ENCODE results near the gene DHX35. TPM values are rescaled to one million over a fixed set of nuclear protein-coding genes. Genes with fewer than 3 reads are reported as not detected.

Gene DHX35
- polyA plus RNA-seq, 1 donor from 2014 or later, result 21.3 TPM

DNA sequence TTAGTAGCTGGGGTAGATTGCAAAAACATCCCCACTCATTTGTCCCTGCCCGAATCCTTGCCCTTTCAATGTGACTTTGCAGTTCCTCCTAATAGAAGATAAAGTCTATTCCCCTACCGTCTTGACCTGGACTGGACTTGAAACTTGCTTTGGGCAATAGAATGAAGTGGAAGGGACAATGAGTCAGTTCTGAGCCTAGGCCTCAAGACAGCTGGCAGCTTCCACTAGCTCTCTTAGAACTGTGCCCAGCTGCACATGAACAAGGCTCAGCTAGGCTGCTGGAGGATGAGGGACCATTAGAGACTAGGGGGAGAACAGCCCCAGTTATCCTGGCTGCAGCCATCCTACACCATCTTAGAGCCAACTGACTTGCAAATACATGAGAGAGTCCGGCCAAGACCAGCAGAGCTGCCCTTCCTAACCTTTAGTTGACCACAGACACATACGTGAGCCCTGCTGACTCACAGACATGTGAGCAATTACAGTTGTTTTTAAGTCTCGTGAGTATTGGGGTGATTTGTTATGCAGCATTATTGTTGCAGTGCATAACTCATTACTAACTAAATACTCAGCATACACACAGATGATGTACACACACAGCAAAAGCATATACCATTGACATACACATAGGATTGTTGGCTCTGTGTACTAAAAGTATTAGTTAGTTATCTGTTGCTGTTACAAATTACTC, 105.5 kb downstream of the DHX35 start:
- no peaks in the 10 kb centered on the region for H3F3A ChIP-seq (ENCODE audit: insufficient read depth, low read length, poor library complexity, severe bottlenecking)
- no peaks in the 10 kb centered on the region for H3K36me3 ChIP-seq (ENCODE audit: insufficient read depth, low read length)
- H4K20me1 ChIP-seq (ENCODE audit: insufficient read depth), result no peaks in the 10 kb centered on the region
- no peaks in the 10 kb centered on the region for H3K27me3 ChIP-seq (ENCODE audit: insufficient read depth, low read depth, low read length)
- H3K9me2 ChIP-seq (ENCODE audit: insufficient read depth, low read length), result no peaks in the 10 kb centered on the region
- no peak overlapping the region for H2AFZ ChIP-seq (ENCODE audit: low read depth, low read length)
- TF ChIP-seq SMC3 (conservative IDR thresholded peaks at IDR 0.05; ENCODE audit: poor library complexity) (no peak), MXI1 (conservative IDR thresholded peaks at IDR 0.05; ENCODE audit: poor library complexity, severe bottlenecking) (no peak), EZH2 (IDR thresholded peaks at IDR 0.05; ENCODE audit: borderline replicate concordance, insufficient read depth, low read length, poor library complexity, severe bottlenecking) (no peak), EP300 (conservative IDR thresholded peaks at IDR 0.05; ENCODE audit: poor library complexity, severe bottlenecking) (no peak), RAD21 (conservative IDR thresholded peaks at IDR 0.05) (no peak), POLR2AphosphoS5 (IDR thresholded peaks at IDR 0.05) (no peak)
- TF ChIP-seq, protein P1, sequence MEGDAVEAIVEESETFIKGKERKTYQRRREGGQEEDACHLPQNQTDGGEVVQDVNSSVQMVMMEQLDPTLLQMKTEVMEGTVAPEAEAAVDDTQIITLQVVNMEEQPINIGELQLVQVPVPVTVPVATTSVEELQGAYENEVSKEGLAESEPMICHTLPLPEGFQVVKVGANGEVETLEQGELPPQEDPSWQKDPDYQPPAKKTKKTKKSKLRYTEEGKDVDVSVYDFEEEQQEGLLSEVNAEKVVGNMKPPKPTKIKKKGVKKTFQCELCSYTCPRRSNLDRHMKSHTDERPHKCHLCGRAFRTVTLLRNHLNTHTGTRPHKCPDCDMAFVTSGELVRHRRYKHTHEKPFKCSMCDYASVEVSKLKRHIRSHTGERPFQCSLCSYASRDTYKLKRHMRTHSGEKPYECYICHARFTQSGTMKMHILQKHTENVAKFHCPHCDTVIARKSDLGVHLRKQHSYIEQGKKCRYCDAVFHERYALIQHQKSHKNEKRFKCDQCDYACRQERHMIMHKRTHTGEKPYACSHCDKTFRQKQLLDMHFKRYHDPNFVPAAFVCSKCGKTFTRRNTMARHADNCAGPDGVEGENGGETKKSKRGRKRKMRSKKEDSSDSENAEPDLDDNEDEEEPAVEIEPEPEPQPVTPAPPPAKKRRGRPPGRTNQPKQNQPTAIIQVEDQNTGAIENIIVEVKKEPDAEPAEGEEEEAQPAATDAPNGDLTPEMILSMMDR (IDR thresholded peaks at IDR 0.05; ENCODE audit: poor library complexity, severe bottlenecking), result no peak
- TF ChIP-seq, protein P2, sequence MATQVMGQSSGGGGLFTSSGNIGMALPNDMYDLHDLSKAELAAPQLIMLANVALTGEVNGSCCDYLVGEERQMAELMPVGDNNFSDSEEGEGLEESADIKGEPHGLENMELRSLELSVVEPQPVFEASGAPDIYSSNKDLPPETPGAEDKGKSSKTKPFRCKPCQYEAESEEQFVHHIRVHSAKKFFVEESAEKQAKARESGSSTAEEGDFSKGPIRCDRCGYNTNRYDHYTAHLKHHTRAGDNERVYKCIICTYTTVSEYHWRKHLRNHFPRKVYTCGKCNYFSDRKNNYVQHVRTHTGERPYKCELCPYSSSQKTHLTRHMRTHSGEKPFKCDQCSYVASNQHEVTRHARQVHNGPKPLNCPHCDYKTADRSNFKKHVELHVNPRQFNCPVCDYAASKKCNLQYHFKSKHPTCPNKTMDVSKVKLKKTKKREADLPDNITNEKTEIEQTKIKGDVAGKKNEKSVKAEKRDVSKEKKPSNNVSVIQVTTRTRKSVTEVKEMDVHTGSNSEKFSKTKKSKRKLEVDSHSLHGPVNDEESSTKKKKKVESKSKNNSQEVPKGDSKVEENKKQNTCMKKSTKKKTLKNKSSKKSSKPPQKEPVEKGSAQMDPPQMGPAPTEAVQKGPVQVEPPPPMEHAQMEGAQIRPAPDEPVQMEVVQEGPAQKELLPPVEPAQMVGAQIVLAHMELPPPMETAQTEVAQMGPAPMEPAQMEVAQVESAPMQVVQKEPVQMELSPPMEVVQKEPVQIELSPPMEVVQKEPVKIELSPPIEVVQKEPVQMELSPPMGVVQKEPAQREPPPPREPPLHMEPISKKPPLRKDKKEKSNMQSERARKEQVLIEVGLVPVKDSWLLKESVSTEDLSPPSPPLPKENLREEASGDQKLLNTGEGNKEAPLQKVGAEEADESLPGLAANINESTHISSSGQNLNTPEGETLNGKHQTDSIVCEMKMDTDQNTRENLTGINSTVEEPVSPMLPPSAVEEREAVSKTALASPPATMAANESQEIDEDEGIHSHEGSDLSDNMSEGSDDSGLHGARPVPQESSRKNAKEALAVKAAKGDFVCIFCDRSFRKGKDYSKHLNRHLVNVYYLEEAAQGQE (IDR thresholded peaks at IDR 0.05; ENCODE audit: borderline replicate concordance), result no peak
- H3K79me2 ChIP-seq (replicated peaks; ENCODE audit: insufficient read depth, low read length), result no peaks in the 10 kb centered on the region
- no peak overlapping the region for H3K4me3 ChIP-seq (ENCODE audit: low read length)
- H3K9me3 ChIP-seq (ENCODE audit: low read length), result no peaks in the 10 kb centered on the region
- no peak overlapping the region for H3K9ac ChIP-seq (ENCODE audit: low read length)
- H3K4me2 ChIP-seq (ENCODE audit: low read length), result no peak overlapping the region
- H3K27ac ChIP-seq (ENCODE audit: low read length), result no peak overlapping the region

DNA sequence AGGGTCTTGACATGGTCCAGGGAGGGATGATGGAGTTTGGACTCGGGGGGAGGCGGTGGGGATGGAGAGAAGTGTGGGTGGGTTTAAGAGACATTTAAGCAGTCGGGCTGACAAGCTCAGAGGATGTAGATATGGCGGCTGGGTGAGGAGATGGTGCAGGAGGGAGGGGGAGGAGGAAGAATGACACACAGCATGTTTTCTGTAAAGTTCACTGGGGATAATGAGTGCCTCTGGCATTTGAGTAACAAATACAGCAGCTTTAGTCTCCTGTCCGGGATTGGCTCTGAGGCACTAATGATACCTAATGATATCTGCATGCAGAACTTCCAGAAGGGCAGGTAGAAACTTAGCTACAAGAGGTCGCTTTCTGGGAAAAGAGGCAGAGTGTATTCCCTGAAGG, 107.8 kb downstream of the DHX35 start:
- no peak overlapping the region for H3K9ac ChIP-seq (ENCODE audit: low read length)
- H3K27me3 ChIP-seq (ENCODE audit: insufficient read depth, low read depth, low read length), result no peaks in the 10 kb centered on the region
- no peak overlapping the region for H3K27ac ChIP-seq (ENCODE audit: low read length)
- H3K9me2 ChIP-seq (ENCODE audit: insufficient read depth, low read length), result no peaks in the 10 kb centered on the region
- H4K20me1 ChIP-seq (ENCODE audit: insufficient read depth), result no peaks in the 10 kb centered on the region
- no peak overlapping the region for H2AFZ ChIP-seq (ENCODE audit: low read depth, low read length)
- H3K79me2 ChIP-seq (replicated peaks; ENCODE audit: insufficient read depth, low read length), result no peaks in the 10 kb centered on the region
- no peaks in the 10 kb centered on the region for H3K36me3 ChIP-seq (ENCODE audit: insufficient read depth, low read length)
- TF ChIP-seq TAF1 (IDR thresholded peaks at IDR 0.05; ENCODE audit: low read depth) (no peak), RAD21 (conservative IDR thresholded peaks at IDR 0.05) (no peak), POLR2AphosphoS5 (IDR thresholded peaks at IDR 0.05) (no peak), EZH2 (IDR thresholded peaks at IDR 0.05; ENCODE audit: borderline replicate concordance, insufficient read depth, low read length, poor library complexity, severe bottlenecking) (no peak), SMC3 (conservative IDR thresholded peaks at IDR 0.05; ENCODE audit: poor library complexity) (no peak), MXI1 (conservative IDR thresholded peaks at IDR 0.05; ENCODE audit: poor library complexity, severe bottlenecking) (no peak), EP300 (conservative IDR thresholded peaks at IDR 0.05; ENCODE audit: poor library complexity, severe bottlenecking) (no peak)
- TF ChIP-seq, protein P2 (IDR thresholded peaks at IDR 0.05; ENCODE audit: borderline replicate concordance), result no peak
- TF ChIP-seq, protein P1 (IDR thresholded peaks at IDR 0.05; ENCODE audit: poor library complexity, severe bottlenecking), result no peak
- H3K4me2 ChIP-seq (ENCODE audit: low read length), result no peak overlapping the region
- H3K9me3 ChIP-seq (ENCODE audit: low read length), result no peaks in the 10 kb centered on the region
- no peak overlapping the region for H3K4me3 ChIP-seq (ENCODE audit: low read length)
- H3F3A ChIP-seq (ENCODE audit: insufficient read depth, low read length, poor library complexity, severe bottlenecking), result no peaks in the 10 kb centered on the region

Measured in neural cell (in vitro differentiated cells).